Hepatic stellate cell (primary cell): Measurements from ENCODE around the gene NDRG4.

Source experiments
- DNase-seq: peaks from one replicate; pipeline ENCODE4 v3.0.0; 2011; ENCODE audit warnings: low spot score

The NDRG4 gene

DNA sequence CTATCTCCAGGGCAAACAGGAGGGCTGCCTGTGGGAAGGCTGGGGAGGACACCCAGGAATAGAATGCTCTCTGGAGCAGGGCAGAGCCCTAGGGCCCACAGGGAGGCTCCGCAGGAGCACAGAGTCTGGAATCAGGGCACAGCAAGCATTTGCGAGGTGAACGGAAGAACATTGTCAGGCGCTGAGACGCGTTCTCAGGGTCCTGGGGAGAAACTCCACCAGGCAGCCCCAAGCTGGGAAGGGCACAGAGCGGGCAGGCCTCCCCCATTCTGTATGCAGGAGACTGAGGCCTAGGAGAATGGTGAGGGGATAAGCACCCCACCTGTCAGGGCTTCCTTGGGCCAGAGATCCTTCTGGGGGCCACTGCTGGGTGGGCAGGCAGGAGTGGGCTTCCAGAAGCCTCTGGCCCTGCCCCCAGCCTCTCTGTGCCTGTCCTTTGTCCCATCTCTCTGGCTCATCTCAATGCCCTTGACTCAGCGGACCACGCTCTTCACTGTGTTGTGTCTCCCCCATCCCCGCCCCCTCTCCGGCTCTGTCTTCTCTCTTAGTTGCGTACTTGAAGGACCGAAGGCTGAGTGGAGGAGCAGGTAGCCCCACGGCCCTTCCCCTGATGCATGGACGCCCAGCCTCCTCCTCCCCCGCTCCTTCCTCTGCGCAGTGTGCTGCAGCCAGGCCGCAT, 10.3 kb downstream of the NDRG4 start:
- no peak for DNase-seq

GRCh38 chr16:58510776-58511628, 11.1 kb downstream of the NDRG4 start:
- DNase-seq, result no peak

GRCh38 chr16:58511933-58512815, 12.2 kb downstream of the NDRG4 start:
- DNase-seq, result peak; percentile 59

GRCh38 chr16:58513874-58514273, 13.9 kb downstream of the NDRG4 start:
- DNase-seq, result no peak

GRCh38 chr16:58515125-58515870, 15.4 kb downstream of the NDRG4 start, which contains the start of gene SETD6:
TSS of gene SETD6 (plus strand) at chr16:58515517. CDS start at chr16:58515538, 21 bp downstream.
- peak; percentile 91 for DNase-seq

GRCh38 chr16:58515871-58516767, 16.2 kb downstream of the NDRG4 start:
- no peak for DNase-seq

GRCh38 chr16:58516768-58517107, 16.8 kb downstream of the NDRG4 start:
- DNase-seq, result no peak

DNA sequence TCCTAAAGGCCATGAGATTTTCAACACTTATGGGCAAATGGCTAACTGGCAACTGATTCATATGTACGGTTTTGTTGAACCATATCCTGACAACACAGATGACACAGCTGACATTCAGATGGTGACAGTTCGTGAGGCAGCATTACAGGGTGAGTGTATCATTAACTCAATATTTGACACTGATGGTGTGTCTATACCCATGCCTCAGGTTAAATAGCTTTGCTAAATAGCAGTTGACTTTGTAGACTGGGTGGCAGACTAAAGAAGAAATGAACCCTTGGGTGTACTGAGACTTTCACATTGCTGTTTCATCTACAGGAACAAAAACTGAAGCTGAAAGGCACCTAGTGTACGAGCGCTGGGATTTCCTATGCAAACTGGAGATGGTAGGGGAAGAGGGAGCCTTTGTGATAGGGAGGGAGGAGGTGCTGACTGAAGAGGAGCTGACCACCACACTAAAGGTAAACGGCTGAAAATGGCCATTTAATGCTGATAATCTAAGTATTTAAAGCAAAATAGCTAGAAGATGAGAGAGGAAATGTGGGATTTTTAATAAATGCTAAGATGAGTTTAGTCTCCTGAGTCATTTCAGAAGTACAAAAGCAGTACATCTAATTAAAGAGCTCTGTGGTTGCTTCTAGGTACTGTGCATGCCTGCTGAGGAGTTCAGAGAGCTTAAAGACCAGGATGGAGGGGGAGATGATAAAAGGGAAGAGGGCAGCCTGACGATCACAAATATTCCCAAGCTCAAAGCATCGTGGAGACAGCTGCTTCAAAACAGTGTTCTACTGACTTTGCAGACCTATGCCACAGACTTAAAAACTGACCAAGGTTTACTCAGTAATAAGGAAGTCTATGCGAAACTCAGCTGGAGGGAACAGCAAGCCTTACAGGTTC, 18.4 kb downstream of the NDRG4 start:
- no peak for DNase-seq

DNA sequence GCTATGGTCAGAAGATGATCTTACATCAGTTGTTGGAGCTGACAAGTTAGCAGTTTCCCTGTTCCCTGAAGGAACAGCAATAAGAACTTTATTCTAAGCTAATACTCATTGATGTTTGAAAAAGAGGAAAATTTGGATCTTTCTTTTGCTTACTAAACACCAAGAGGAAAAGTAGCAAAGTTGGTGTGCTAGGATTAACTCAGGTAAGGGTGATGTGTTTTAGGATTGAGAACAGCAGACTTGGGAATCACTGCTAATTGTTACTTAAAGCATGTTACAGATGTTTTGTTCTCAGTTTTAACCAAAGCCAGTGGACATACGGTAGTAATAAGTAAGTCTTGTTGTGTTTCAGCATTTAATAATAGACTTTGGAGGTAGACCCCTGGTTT, 19.0 kb downstream of the NDRG4 start:
- no peak for DNase-seq

GRCh38 chr16:58519707-58520106, 19.8 kb downstream of the NDRG4 start:
- DNase-seq, result no peak

- DNase-seq, result no peak
These were observed 30.2 kb downstream of the NDRG4 start for GRCh38 chr16:58530179-58530578.

DNA sequence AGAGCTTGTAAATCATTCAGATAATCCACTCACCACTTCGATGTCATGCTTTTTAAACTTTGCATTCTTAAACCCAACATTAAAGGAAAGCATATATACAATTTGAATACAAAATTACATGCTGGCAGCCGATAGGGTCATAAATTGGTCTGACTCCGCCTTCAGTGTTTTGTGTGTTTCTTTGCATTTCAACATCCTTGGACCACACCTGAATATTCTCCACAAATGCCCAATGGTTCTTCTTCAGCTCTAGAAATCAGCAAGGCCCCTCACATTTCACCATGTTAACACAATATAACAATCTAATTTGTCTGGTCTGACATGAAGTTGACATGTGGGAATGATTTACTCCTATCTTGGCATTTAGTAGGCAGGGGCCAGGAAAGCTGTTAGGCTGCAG, 32.5 kb downstream of the NDRG4 start:
- DNase-seq, result no peak

DNA sequence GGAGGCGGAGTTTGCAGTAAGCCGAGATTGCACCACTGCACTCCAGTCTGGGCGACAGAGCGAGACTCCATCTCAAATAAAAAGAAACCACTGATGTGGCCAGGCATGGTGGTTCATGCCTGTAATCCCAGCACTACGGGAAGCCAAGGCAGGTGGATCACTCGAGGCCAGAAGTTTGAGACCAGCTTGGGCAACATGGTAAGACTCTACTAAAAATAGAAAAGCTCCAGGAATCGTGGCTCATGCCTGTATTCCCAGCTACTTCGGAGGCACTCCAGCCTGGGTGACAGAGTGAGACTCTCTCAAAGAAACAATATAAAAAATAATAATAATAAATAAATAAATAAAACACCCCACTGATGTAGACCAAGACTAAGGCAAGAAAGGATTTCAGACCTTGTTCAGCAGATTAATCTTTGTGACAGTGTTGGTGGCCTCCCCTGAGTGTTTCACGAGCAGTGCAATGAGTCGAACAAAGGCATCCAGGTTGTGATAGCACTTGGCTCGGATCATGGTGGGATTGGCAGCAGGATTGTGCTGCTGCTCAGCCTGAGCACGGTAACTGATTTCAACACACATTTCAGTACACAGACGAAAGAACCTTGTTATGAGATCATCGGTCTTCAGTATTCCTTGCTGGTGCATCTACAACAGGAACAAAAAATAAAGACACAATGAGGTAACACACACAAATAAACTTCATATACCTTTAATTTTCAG, 34.0 kb downstream of the NDRG4 start:
- DNase-seq, result no peak

DNA sequence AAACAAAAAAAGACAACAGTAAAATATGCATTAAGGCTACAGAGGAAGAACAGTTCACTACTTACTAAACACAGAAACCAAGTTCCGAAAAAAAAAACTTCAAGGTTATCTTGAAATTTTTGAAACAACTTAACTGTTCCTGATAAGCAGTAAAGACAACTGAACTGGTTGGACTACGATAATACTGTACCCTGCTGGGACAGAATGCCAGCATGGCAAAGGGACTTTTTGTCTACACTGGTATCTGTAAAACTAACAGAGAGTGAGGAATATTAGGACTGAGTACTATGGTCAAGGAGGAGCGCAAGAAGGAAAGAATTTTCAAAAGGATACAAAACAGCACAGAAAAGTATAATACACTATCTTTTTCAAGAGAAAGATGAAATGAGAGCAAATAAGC, 35.2 kb downstream of the NDRG4 start:
- no peak for DNase-seq

DNA sequence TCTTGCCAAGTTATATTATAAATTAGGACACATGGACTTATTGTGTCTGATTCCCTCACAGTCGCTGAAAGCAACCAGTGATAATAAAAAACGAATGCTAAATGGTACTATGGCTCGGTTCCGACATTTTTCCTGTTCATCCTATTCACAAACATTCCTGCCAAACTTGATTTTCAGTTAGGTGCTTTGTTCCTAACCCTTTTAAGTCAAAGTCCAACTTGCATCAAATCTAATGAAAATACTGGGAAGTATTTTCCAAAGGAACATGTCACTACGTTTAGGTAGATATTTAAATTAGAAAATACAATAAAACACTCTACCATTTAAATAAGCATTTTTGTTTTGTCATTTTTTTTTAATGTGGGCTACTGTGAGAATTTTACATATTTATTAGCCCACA, 36.3 kb downstream of the NDRG4 start:
- DNase-seq, result no peak

DNA sequence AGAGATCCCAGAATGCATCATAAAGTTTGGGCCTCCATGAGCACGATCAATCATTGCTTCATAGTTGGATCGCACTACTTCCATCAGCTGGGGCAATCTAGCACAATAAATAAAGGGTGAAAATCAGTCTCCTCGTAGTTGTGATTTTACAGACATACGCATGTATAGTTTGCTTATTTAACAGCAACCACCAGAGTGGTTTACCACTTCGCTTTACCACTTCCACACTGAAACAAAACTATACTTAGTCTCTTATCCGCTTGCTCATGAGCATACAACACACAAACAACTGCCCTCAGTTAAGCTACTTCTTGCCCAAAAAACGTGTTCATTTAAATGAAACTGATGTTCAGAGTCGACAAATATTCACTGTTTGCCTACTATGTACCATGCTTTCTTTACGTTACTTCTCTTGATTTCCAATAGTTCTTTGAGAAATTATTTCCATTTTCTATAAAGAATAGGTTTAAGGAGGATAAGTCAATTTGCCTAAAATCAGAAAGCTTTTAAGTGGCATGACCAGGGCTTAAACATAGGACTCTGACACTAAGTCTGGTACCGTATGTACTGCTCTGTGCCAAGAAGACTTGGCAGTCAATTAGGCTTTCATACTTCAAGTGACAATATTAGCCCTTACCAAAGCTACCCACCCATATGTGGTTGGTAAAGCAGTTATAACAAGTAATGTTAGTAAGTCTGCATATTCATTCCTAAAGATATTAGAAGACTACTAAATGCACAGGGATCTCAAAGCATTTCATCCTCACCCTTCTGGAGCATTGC, 37.4 kb downstream of the NDRG4 start:
- no peak for DNase-seq

- no peak for DNase-seq
These were observed 41.8 kb downstream of the NDRG4 start for GRCh38 chr16:58541711-58542110.

- no peak for DNase-seq
These were observed 42.3 kb downstream of the NDRG4 start for GRCh38 chr16:58542291-58542690.
